ENCODE measurements around the gene USP24. TPM values are rescaled to one million over a fixed set of nuclear protein-coding genes. Genes with fewer than 3 reads are reported as not detected.

The USP24 gene
- total and polyA plus RNA-seq, 3 donors from 2014 or later: 20.2 to 50.9 (median 50.3) TPM

DNA sequence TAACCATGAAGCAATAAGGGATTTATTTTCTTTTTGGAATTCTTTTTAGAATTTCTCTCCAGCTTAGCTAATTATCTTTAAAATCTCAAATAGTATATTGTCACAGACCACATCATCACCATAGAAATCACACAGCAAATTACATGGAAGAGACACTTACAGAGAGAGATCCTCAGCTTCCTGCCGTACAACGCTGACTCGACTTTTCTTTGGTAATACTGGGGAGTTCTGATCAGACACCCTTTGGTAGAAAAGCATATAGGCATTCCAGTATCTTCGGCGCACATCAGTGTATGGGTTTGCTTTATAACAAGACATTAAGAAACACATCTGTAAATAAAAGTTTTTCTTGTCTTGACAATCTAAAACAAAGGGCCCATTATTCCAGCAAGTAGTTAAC, 120.1 kb downstream of the USP24 start:
- Histone ChIP-seq H3K36me3 (ENCODE audit: low read depth, missing control alignments) (no peaks in the 10 kb centered on the region), H3K27me3 (no peaks in the 10 kb centered on the region), H3K4me1 (no peaks in the 10 kb centered on the region), H3K27ac (no peak overlapping the region), H3K9me3 (no peaks in the 10 kb centered on the region), H3K4me3 (no peak overlapping the region)
- no peak for DNase-seq
- intact Hi-C loops (cut with DNase I; ENCODE audit: low total_unique reads): no loop called here
- 95% methylated on average over 5 of the region's 5 CpGs for WGBS, 2 donors
- TF ChIP-seq, protein P1, sequence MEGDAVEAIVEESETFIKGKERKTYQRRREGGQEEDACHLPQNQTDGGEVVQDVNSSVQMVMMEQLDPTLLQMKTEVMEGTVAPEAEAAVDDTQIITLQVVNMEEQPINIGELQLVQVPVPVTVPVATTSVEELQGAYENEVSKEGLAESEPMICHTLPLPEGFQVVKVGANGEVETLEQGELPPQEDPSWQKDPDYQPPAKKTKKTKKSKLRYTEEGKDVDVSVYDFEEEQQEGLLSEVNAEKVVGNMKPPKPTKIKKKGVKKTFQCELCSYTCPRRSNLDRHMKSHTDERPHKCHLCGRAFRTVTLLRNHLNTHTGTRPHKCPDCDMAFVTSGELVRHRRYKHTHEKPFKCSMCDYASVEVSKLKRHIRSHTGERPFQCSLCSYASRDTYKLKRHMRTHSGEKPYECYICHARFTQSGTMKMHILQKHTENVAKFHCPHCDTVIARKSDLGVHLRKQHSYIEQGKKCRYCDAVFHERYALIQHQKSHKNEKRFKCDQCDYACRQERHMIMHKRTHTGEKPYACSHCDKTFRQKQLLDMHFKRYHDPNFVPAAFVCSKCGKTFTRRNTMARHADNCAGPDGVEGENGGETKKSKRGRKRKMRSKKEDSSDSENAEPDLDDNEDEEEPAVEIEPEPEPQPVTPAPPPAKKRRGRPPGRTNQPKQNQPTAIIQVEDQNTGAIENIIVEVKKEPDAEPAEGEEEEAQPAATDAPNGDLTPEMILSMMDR (IDR thresholded peaks at IDR 0.05): no peak
- no peak for TF ChIP-seq POLR2A (IDR thresholded peaks at IDR 0.05)

DNA sequence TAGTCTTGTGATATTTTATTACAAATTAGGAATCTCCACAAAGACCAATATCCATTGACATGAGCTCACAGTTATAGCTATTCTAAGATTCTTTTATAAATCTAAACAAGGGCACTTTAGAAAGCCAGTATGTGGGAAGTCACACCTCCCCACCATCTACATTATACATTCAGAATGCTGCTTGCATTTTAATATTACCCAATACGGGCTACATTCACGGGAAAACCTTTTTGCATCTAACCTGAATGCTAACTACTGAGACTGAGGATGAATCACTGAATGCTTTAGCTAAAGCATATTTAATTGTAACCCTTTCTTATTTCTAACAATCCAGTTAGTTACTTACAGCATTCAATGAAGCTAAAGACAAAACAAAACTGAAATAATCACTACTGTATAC, 122.7 kb downstream of the USP24 start:
- no peak overlapping the region for H3K4me3 ChIP-seq
- H3K27ac ChIP-seq: no peak overlapping the region
- TF ChIP-seq POLR2A (IDR thresholded peaks at IDR 0.05): no peak
- TF ChIP-seq, protein P1 (IDR thresholded peaks at IDR 0.05): no peak
- no peaks in the 10 kb centered on the region for H3K4me1 ChIP-seq
- no peaks in the 10 kb centered on the region for H3K27me3 ChIP-seq
- no peaks in the 10 kb centered on the region for H3K9me3 ChIP-seq
- intact Hi-C loops (cut with DNase I; ENCODE audit: low total_unique reads): no loop called here
- 80 to 94% methylated on average over 2 of the region's 2 CpGs for WGBS, 2 donors
- DNase-seq: no peak
- no peaks in the 10 kb centered on the region for H3K36me3 ChIP-seq (ENCODE audit: low read depth, missing control alignments)

DNA sequence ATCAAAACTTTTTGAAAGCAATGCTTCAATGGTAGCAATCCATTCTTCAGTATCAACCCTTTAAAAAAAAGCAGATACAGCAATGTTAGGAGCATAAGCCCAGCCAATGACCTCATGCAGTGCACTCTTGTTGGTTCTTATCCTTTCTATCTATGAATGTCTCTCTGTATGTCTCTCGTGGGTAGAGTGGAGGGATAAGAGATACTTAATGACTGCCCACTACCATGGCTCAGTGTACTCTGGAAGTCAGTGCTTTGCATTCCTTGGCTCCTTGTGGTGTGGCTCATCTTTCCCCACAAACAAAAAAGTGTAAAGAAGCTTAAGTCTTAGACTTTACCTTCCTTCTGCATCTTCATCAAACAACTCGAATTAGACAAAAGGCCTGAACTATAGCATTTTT, 125.5 kb downstream of the USP24 start:
- Histone ChIP-seq H3K36me3 (ENCODE audit: low read depth, missing control alignments) (no peaks in the 10 kb centered on the region), H3K4me1 (no peaks in the 10 kb centered on the region), H3K9me3 (no peaks in the 10 kb centered on the region), H3K4me3 (no peak overlapping the region), H3K27me3 (no peaks in the 10 kb centered on the region), H3K27ac (no peak overlapping the region)
- no peak for DNase-seq
- intact Hi-C loops (cut with DNase I; ENCODE audit: low total_unique reads): no loop called here
- no peak for TF ChIP-seq POLR2A (IDR thresholded peaks at IDR 0.05)
- TF ChIP-seq, protein P1 (IDR thresholded peaks at IDR 0.05): no peak
- WGBS, 2 donors: 76 to 87% methylated on average over 2 of the region's 2 CpGs

DNA sequence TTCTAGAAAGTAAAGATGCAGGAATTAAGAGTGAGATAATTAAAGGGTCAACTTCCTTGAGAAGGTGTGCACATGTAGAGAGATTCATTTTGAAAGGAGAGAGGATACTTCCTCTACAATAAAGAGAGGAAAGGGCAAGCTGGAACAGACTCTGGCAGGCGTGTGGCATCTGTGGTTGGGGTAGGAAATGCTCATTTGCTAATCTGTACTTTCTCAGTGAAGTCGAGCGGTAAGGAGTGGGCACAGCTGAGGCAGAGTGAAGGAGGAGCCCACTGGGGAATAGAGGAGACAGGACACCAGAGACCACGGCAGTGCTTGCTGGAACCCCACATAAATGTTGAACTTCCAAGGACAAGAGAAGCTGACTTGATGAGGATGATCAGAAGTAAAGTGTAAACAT, 126.8 kb downstream of the USP24 start:
- H3K27ac ChIP-seq: no peak overlapping the region
- intact Hi-C loops (cut with DNase I; ENCODE audit: low total_unique reads): no loop called here
- H3K27me3 ChIP-seq: no peaks in the 10 kb centered on the region
- H3K9me3 ChIP-seq: no peaks in the 10 kb centered on the region
- H3K4me3 ChIP-seq: no peak overlapping the region
- TF ChIP-seq, protein P1 (IDR thresholded peaks at IDR 0.05): no peak
- no peak for TF ChIP-seq POLR2A (IDR thresholded peaks at IDR 0.05)
- no peaks in the 10 kb centered on the region for H3K36me3 ChIP-seq (ENCODE audit: low read depth, missing control alignments)
- no peak for DNase-seq
- no peaks in the 10 kb centered on the region for H3K4me1 ChIP-seq
- 79 to 90% methylated on average over 4 of the region's 4 CpGs for WGBS, 2 donors

DNA sequence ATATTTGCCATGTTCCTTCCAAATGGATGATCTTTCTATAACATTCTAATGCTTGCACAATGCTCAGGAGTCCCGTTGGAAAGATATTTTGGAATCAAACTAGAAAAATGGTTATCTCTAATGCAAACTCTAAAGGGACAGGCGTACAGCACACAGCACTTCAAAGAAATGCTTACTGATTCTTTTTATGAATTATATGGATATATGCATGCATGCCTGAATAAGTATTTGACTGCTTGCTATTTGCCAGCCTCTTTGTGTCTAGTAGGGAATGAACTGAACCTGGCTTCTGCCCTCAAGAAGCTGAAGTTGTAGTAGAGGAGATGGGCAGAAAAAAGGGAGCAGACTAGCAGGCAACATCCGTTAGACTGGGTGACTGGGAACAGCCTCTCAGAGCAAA, 127.7 kb downstream of the USP24 start:
- Histone ChIP-seq H3K4me3 (no peak overlapping the region), H3K9me3 (no peaks in the 10 kb centered on the region), H3K27ac (no peak overlapping the region), H3K27me3 (no peaks in the 10 kb centered on the region), H3K4me1 (no peaks in the 10 kb centered on the region), H3K36me3 (ENCODE audit: low read depth, missing control alignments) (no peaks in the 10 kb centered on the region)
- 79 to 80% methylated on average over 3 of the region's 3 CpGs for WGBS, 2 donors
- TF ChIP-seq, protein P1 (IDR thresholded peaks at IDR 0.05): no peak
- no peak for TF ChIP-seq POLR2A (IDR thresholded peaks at IDR 0.05)
- DNase-seq: no peak
- intact Hi-C loops (cut with DNase I; ENCODE audit: low total_unique reads): no loop called here
